GM13976 (cell line): ENCODE measurements around the gene BCAS3.

Experiments used
- DNase-seq: peaks from one replicate; pipeline ENCODE4 v3.0.0; 2012; ENCODE audit warnings: low spot score
- CTCF ChIP-seq: IDR thresholded peaks from 2 replicates; pipeline ENCODE4 v1.5.1; 2012; ENCODE audit warnings: borderline replicate concordance, mild to moderate bottlenecking; ENCODE audit not compliant: insufficient read depth; ENCODE audit errors: extremely low read depth, missing control alignments, control extremely low read depth
- in situ Hi-C: fragments of 300-500 bp; cut with MboI; formaldehyde crosslinking; loops from one replicate; pipeline ENCODE4 v1.12.0; 2022; ENCODE audit warnings: low sequenced_read_pairs, mixed read lengths, inconsistent platforms; ENCODE audit not compliant: unreplicated experiment

Gene BCAS3

GRCh38 chr17:61075988-61076387, 398.3 kb downstream of the BCAS3 start:
- in situ Hi-C loops, result no loop called here
- TF ChIP-seq CTCF, result no peak
- DNase-seq, result no peak

- TF ChIP-seq CTCF, result no peak
- in situ Hi-C loops, result no loop called here
- DNase-seq, result no peak
These were observed 399.0 kb downstream of the BCAS3 start for GRCh38 chr17:61076621-61077031.

GRCh38 chr17:61081959-61082358, 404.3 kb downstream of the BCAS3 start:
- TF ChIP-seq CTCF, result no peak
- in situ Hi-C loops, result no loop called here
- DNase-seq, result no peak

- no peak for DNase-seq
- in situ Hi-C loops, result no loop called here
- no peak for TF ChIP-seq CTCF
These were observed 406.6 kb downstream of the BCAS3 start for GRCh38 chr17:61084260-61084659.

GRCh38 chr17:61087024-61087423, 409.4 kb downstream of the BCAS3 start:
- in situ Hi-C loops, result no loop called here
- no peak for TF ChIP-seq CTCF
- DNase-seq, result no peak

- TF ChIP-seq CTCF, result no peak
These were observed 410.9 kb downstream of the BCAS3 start for GRCh38 chr17:61088556-61088955.

GRCh38 chr17:61091096-61091495, 413.4 kb downstream of the BCAS3 start:
- in situ Hi-C loops, result no loop called here
- no peak for DNase-seq
- no peak for TF ChIP-seq CTCF

More at GRCh38 chr17:61088556-61088955, 410.9 kb downstream of the BCAS3 start:
- in situ Hi-C loops, result no loop called here
- DNase-seq, result no peak
